GM15510 (cell line): ENCODE results near the gene PTP4A2.

Source experiments
- POLR2A ChIP-seq: IDR thresholded peaks from 3 replicates; pipeline ENCODE4 v1.6.1; 2011; ENCODE audit warnings: borderline replicate concordance; ENCODE audit not compliant: insufficient read length; ENCODE audit errors: extremely low read depth

PTP4A2 gene

GRCh38 chr1:31886866-31887265 is 51.3 kb downstream of the PTP4A2 start:
- TF ChIP-seq POLR2A, result no peak

GRCh38 chr1:31885851-31886250 is 52.3 kb downstream of the PTP4A2 start:
- TF ChIP-seq POLR2A, result no peak

- no peak for TF ChIP-seq POLR2A
Measured at GRCh38 chr1:31883357-31883942, 54.7 kb downstream of the PTP4A2 start.

- TF ChIP-seq POLR2A, result no peak
Measured at GRCh38 chr1:31881688-31882000, 56.5 kb downstream of the PTP4A2 start.

- no peak for TF ChIP-seq POLR2A
Measured at GRCh38 chr1:31880957-31881687, 57.0 kb downstream of the PTP4A2 start.

- TF ChIP-seq POLR2A, result no peak
Measured at GRCh38 chr1:31879981-31880608, 58.1 kb downstream of the PTP4A2 start.

- no peak for TF ChIP-seq POLR2A
Measured at GRCh38 chr1:31878058-31878457, 60.1 kb downstream of the PTP4A2 start.

GRCh38 chr1:31877544-31877943 is 60.6 kb downstream of the PTP4A2 start:
- TF ChIP-seq POLR2A, result no peak

- no peak for TF ChIP-seq POLR2A
Measured at GRCh38 chr1:31875636-31876236, 62.4 kb downstream of the PTP4A2 start.

GRCh38 chr1:31874942-31875341 is 63.2 kb downstream of the PTP4A2 start:
- TF ChIP-seq POLR2A, result no peak

GRCh38 chr1:31872658-31873636 is 65.2 kb downstream of the PTP4A2 start:
- no peak for TF ChIP-seq POLR2A

- TF ChIP-seq POLR2A, result no peak
Measured at GRCh38 chr1:31871703-31872102, 66.5 kb downstream of the PTP4A2 start.

- no peak for TF ChIP-seq POLR2A
Measured at GRCh38 chr1:31870086-31870736, 68.0 kb downstream of the PTP4A2 start.

- no peak for TF ChIP-seq POLR2A
Measured at GRCh38 chr1:31869449-31869848, 68.7 kb downstream of the PTP4A2 start.
